Tibial nerve (tissue), 4 donors: ENCODE measurements around the gene ZNF777.

Source experiments
- CTCF ChIP-seq, 5 experiments: fragments of 200-600 bp in 3 of 5; fragments of 450-650 bp in 2 of 5; sonication (generic) in 3 of 5; IDR thresholded peaks; one replicate each; pipeline ENCODE4 v1.5.1; 2016 to 2019; ENCODE audit warnings: antibody characterized with exemption in 5 of 5, mild to moderate bottlenecking in 3 of 5, moderate library complexity in 2 of 5
- EP300 ChIP-seq, 2 donors: sonication (generic); formaldehyde crosslinking; IDR thresholded peaks; one replicate each; pipeline ENCODE4 v1.6.1; 2017; ENCODE audit warnings: antibody characterized with exemption in 2 of 2, mild to moderate bottlenecking in 1 of 2
- POLR2A ChIP-seq, 2 donors: fragments of 450-650 bp; IDR thresholded peaks; one replicate each; pipeline ENCODE4 v1.6.1; 2017; ENCODE audit warnings: antibody characterized with exemption in 2 of 2, mild to moderate bottlenecking in 2 of 2, moderate library complexity in 2 of 2

DNA sequence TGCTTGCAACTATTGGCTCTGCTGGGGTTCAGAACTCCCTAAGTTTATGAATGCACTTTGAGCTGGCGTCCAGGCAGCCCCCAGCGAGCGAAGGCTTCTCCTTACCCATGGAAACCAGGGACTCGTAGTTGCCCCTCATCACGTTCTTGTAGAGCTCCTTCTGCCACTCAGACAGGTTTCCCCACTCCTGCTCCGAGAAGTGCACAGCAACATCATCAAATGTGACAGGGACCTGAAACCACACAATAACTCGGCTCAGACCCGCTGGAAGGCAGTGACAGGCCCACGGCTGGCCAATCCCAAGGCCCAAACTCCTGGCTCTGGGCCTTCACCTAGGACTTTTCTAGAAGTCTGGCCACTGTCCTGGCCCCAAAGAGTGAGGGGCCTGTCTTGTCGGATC, 6.9 kb downstream of the ZNF777 start:
- TF ChIP-seq POLR2A (IDR thresholded peaks at IDR 0.05), result no peak
- TF ChIP-seq CTCF (IDR thresholded peaks at IDR 0.05), result no peak
- TF ChIP-seq EP300 (IDR thresholded peaks at IDR 0.05), result no peak
